Cardiac ventricle fibroblast (primary cell): ENCODE results near the gene SETX. TPM values are rescaled to one million over a fixed set of nuclear protein-coding genes. Genes with fewer than 3 reads are reported as not detected.

Experiments used
- total RNA-seq: library from RNA; depleted of rRNA; stranded (reverse); fragments of >200 nt; gene quantifications from 2 replicates; pipeline ENCODE4 v1.2.3, GENCODE V29; 2015

Gene SETX, protein sequence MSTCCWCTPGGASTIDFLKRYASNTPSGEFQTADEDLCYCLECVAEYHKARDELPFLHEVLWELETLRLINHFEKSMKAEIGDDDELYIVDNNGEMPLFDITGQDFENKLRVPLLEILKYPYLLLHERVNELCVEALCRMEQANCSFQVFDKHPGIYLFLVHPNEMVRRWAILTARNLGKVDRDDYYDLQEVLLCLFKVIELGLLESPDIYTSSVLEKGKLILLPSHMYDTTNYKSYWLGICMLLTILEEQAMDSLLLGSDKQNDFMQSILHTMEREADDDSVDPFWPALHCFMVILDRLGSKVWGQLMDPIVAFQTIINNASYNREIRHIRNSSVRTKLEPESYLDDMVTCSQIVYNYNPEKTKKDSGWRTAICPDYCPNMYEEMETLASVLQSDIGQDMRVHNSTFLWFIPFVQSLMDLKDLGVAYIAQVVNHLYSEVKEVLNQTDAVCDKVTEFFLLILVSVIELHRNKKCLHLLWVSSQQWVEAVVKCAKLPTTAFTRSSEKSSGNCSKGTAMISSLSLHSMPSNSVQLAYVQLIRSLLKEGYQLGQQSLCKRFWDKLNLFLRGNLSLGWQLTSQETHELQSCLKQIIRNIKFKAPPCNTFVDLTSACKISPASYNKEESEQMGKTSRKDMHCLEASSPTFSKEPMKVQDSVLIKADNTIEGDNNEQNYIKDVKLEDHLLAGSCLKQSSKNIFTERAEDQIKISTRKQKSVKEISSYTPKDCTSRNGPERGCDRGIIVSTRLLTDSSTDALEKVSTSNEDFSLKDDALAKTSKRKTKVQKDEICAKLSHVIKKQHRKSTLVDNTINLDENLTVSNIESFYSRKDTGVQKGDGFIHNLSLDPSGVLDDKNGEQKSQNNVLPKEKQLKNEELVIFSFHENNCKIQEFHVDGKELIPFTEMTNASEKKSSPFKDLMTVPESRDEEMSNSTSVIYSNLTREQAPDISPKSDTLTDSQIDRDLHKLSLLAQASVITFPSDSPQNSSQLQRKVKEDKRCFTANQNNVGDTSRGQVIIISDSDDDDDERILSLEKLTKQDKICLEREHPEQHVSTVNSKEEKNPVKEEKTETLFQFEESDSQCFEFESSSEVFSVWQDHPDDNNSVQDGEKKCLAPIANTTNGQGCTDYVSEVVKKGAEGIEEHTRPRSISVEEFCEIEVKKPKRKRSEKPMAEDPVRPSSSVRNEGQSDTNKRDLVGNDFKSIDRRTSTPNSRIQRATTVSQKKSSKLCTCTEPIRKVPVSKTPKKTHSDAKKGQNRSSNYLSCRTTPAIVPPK (N-terminal part only)
- total RNA-seq, result 33.5 and 36.9 TPM in 2 replicates

DNA sequence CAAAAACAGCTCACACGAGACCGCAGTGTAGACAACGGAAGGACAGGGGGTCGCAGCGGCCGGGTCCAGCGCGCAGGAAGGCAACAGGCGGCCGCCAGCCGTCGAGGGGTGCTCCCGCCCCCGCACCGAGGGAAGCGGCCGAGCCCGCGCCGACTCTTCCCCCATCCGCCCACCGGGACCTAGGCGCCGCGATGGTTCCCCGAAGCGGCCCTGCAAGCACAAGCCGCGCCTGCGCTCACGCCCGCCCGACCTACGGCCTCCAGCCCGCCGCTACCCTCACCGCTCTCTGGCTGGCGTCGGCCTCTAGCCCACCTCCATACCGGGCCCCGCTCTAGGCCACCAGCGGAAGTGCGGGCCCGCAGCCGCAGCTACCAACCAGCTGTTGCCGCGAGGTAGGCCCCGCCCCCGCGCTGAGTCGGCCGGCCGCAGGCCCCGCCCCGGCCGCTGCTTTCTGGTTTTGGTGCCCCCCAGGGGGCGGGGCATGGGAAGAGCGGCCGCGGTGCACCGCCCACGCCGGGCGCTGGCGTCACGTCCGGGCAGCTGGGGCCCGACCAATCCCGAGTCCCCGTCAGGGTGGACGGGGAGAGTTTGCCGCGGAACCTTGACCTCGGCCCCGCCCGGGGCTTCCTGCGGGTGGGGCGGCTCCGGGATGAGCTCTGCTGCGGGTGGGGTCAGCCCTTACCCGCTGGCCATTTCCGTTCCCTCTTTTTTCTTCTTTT is at the start of gene SETX:
Gene SETX (minus strand): TSS at position 350 of the 719 bp plus-strand sequence. CDS start 5,558 bp downstream, outside the sequence.

Other genes starting within 250 kb of the SETX start
- gene NTNG2, start 192.9 kb downstream of the SETX start, total RNA-seq, result 1.6 and 2.1 TPM in 2 replicates
- 5.0 and 7.4 TPM in 2 replicates for gene TTF1, start 51.9 kb upstream of the SETX start, total RNA-seq
- 0.25 TPM in 1 of 2 replicates, not detected in the other for gene CFAP77, start 55.2 kb upstream of the SETX start, total RNA-seq
- not detected in 2 replicates for gene BARHL1, start 227.6 kb upstream of the SETX start, total RNA-seq